ENCODE results near the gene PUS3.

Gene PUS3

DNA sequence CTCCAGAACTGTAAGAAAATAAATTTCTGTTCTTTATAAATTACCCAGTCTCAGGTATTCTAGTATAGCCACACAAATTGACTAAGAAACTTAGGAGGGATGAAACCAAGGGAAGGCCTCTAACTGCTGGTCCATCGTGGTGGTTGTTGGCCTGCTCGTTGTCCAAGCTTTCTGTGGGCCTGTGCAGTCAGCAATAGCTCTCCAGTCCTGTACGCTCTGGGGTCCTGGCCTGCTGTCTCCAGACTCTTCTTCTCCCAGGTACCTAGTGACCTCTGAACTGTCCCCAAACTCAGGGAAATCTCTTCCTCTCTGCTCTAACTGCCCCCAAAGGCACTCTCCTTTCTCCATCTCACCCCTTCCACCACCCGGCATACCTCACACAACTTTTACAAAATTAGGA, 37.1 kb upstream of the PUS3 start:
- no peak for DNase-seq

DNA sequence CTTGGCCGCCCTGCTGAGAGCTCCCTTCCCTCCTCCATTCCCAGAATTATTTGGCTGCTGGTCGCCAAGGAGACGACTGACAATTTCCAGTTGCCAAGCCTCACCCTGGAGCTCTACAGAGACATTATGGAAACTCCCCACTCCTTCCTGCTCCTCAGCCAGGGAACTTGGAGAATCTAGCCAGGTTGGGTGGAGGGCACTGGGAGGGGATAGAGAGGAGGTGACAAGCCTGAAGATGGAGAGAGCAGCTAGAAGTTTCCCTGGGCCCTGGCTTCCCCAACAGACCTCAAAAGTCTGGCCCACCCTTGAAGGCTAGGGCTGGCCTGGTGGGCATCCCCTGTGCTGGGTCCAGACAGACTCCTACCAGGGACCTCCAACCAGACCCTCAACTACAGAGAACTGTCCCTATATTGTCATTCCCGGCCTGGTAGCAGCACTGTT, 36.1 kb upstream of the PUS3 start:
- no peak for DNase-seq

DNA sequence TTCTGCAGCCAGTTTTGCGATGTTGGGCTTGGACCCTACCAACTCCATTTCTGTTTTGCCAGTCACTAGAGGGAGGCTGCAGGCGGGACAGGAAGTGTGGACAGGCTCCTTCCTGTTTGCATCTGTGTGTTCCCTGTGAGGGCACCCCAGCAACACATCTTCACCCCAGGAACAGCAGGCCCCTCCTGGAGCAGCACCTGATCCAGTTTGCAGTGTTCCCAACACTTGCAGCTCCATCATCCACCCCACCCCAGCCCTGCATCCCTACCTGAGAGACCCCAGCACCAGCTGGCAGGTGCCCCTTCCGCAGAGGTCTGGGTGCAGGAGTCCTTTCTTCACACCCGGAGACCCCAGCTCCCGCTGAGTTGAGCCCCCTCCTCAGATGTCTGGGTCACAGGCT, 35.4 kb upstream of the PUS3 start:
- no peak for DNase-seq

DNA sequence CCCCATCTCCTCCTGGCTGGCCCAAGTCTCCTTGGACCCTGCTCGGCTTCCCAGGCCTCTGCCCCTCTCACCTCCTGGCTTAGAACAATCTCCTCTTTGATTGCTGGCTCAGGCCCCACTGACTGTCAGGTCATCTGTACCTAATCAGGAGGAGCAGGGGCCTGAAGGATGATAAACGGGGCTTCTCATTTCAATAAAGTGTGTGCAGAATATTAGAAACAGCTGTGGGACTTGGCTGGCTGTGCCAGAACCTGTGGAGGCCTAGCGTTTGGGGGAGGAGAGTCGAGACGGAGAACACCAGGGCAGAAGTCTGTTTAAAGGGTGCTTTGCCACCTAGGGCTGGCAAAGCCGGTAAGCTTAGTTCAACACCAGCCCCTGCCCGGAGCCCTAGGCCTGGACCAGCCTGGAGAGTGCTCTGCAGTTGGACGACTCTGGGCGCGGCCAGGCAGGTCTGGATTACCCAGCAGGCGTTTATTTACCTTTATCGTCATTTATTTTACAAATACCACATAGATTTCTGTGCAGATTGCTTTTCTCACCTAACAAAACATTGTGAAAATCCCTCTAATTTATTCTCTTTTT, 32.7 kb upstream of the PUS3 start:
- no peak for DNase-seq

DNA sequence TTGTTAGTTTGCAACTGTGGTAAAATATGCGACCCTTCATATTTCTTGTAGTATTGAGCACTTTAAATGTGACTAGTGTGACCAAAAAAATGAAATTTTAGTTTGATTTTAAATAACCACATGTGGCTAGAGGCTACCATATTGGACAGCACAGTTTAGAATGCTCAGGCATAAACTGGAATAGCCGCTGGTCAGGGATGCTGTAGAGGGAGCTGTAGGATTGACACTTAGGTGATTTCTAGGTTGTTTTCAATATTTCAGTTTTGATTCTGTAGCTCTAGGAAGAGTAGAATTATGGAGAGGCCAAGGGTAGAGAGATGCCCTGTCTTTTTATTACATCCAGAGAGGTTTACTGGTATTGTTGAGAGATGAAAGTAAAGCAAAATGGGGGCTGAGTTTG, 32.0 kb upstream of the PUS3 start:
- DNase-seq: no peak

DNA sequence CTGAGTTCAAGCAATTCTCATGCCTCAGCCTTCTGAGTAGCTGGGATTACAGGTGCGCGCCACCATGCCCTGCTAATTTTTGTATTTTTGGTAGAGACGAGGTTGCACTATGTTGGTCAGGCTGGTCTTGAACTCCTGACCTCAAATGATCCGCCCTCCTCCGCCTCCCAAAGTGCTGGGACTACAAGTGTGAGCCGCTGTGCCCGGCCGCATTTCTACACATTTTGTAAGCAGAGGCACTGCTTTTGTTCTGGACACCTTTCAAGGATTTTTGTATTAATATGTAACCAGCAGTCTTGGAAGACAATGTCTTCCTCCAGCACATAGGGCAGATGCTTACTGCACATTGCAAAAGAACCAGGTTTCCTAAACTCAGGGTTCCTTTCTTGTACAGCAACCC, 31.5 kb upstream of the PUS3 start:
- DNase-seq: no peak

DNA sequence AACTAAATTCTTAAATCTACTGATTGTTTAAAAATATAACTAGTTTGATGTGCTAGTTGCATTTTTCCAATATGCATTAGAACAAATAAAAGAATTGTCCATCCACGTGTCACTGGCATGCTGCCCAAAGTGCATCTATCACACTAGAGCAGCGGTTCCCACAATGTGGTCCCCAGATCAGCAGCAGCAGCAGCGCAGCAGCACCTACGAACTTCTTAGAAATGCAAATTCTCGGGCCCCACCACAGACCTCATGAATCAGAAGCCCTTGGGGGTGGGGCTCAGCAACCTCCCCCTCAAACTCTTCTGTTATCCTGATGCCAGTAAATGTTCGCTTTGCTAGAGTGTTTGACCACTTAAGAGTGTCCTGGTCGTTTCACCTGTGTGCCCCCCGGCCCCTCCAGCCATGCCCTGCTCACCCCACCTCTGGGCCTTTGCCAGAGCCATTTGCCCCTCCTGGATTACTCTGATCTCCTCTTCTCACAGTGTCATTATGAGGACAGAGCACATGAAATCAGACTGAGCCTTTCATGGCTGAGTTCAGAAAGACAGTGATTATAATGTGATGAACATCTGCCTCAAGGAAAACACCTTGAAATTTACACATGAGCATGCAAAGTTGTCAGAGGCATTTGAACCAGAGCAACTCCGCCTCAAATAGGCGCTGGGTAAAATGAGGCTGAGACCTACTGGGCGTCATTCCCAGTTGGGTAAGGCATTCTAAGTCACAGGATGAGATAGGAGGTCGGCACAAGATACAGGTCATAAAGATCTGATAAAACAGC, 30.2 kb upstream of the PUS3 start:
- DNase-seq: no peak

DNA sequence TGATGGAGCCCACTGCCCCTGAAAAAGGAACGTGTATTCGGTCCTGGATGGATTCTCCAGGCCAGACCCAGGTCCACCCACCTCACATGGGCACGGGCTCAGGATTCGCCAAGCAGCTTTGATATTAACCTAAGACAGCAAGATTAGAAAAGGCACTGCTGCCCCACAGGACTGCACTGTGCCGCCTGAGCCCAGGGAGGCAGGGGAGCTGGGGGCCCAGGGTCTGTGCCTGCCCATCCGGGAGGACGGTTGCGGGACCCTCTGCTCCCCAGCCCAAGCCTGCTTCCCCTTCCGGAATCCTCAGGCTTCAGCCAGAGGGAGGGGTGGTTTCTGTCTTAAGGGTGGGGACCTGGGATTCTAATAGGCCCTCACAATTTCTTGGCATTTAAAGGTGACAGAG, 29.3 kb upstream of the PUS3 start:
- no peak for DNase-seq

DNA sequence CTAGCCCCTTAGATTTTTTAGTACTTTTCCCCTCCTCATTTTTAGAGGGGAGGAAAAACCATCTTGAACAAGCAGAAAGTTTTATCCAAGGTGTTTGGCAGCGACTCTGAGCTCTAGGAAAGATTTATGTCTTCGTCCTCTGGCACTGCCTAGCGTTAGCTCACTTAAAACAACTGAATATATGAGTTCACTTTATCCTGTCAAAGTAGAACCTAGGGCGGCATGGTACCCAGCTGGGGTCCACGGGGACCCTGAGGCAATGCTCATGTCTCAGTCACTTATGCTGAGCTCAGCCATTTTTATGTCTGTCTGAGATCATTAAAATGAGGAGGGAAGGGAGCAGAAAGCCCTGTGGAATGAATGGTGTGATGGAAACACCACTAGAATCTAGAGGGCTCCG, 28.7 kb upstream of the PUS3 start:
- no peak for DNase-seq

DNA sequence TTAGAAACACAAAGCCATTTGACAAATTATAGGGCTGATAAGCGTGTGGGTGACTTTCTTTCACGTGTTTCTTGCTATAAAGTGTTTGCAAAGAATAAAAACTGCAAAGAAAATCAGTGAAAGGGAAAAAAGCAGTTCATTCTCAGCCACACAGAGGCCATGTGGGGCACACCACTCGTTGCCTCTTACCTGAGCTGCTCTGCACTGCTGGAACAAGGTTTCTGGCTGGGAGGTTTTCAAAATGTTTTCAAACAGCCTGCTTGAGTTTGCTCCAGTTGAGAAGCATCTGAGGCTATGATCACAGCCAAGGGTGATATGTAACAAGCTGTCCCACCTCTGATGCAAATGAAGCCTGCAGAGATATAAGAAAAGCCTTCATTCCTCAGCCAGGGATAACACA, 28.1 kb upstream of the PUS3 start:
- DNase-seq: no peak

DNA sequence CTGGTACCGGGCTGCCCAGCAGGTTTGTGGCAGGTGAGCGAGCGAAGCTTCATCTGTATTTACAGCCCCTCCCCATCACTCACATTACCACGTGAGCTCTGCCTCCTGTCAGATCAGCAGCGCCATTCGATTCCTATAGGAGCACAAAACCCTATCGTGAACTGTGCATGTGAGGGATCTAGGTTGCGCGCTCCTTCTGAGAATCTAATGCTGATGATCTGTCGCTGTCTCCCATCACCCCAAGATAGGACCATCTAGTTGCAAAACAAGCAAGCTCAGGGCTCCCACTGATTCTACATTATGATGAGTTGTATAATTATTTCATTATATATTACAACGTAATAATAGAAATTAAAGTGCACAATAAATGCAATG, 27.1 kb upstream of the PUS3 start:
- no peak for DNase-seq

DNA sequence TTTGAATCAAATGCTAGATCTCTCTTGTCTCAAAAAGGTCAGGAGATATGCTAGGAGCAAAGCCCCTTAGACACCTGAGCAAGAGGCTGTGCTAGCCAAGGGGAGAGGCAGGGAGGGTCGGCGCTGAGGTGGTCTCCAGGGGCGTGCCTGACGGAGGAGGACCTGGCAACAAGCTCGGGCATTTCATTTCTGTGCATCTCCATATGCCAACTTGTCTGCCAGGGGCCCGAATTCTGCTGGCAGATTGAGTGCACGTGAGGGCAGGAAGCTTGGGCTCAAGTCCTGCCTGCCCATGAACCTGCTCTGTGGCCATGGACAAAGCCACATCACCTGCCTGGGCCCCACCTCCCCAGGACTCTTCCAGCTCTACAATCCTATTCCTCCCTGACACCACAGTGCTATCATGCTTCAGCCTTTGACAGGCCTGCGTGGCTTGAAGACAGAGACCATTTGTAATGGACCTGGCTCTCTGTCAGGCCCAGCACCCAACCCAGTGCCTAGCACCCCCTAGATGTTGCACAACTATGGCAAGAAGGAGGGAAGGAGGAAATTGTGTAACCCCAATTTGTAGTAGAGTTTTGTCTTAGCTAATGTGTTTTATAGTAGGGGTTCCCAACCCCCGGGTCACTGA, 26.6 kb upstream of the PUS3 start:
- no peak for DNase-seq

DNA sequence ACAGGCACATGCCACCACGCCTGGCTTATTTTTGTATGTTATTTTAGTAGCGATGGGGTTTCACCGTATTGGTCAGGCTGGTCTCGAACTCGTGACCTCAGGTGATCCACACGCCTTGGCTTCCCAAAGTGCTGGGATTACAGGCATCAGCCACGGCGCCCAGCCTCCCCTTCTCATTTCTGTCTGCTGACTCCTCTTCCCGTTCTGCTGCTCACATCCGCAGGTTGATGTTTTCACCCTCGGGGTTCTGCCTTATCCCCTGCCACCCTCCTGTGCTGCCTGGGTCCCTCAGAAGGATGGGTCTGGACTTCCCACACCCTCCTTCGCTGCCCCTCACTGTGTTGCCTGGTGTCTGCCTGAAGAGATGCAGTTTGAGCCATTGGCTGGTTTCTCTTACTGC, 23.7 kb upstream of the PUS3 start:
- DNase-seq: no peak

DNA sequence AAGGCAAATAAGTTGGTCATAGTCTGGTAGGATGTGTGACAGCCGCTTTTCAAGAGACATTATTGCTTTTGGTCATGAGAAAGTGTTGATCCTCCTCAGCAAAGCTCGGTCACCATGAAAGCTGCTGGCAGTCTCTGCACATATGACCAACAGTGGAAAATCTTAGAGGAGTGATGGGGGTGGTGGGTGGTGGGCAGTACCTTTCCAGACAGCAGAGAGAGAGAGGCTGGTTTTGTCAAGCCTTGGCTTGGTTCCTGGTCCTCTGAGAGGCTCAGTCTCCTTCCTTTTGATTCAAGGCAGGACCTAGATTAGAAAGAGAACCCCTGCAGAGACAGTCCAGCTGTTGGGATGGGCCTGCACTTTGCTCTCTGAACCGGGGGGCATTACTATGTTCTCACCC, 22.8 kb upstream of the PUS3 start:
- DNase-seq: no peak

DNA sequence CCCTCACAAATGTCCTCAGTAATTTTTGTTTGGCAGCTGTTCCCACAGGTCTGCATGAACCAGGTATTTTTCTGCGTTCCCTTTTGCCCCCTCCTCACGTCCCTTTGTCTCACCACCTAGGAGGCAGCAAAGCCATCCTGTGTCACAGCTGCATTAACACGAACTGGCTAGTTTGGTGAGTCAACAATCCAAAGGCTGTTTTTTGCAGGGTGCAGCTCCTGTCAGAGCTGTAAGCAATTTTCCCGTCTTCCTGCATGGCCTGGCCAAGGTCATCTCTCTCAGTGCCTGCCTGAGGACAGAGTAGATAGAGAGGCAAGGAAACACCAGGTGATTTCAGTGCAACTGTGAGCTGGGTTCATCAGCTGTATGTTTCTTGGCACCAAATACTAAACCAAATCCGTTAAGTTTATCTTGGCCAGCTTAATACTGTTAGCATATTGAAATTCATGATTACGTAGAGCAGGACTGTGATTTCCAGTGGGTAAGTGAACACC, 22.3 kb upstream of the PUS3 start:
- no peak for DNase-seq

DNA sequence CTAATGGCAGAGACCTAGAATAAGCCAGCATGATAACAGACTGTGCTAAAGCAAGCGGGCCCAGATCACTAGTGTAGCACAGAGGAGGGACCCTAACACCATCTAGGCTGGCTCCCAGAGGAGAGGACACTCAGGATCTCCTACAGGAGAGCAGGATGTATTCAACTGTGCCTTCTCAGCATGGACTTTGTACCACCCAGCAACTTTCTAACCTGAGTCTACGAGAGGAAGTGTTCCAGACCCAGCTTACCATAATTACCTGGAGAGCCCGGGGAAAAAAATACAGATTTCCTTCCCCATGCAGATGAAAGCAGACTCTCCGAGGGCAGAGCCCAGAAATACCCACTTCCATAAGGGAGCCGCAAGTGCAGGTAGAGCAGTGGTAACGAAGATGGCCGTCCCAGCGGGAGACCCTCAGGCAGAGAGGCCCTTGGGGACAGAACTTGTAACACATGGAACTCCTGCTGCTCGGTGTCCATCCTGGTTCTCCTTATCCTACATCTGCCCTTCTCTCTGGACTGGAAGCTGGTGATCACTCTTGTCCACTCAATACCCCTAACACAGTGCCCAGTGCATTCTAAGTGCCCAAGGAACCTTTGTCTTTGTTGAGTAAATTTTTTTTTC, 21.5 kb upstream of the PUS3 start:
- DNase-seq: no peak

DNA sequence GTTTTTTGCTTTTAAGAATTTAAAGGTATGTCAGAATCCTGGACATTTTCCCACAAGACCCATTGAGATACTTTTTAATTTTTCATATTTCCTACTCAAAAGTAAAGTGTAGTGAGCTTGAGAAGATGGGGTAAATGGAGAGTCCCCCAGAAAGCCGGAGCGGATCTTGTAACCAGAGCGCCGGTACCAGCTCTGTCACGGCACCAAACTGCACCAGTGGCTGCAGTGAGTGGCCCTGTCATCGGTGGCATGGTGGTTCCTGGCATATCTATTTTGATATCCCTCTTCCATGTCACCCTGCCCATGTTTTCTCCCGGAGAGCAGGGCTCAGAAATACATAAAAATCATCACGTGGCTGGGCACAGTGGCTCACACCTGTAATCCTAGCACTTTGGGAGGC, 20.6 kb upstream of the PUS3 start:
- DNase-seq: no peak

DNA sequence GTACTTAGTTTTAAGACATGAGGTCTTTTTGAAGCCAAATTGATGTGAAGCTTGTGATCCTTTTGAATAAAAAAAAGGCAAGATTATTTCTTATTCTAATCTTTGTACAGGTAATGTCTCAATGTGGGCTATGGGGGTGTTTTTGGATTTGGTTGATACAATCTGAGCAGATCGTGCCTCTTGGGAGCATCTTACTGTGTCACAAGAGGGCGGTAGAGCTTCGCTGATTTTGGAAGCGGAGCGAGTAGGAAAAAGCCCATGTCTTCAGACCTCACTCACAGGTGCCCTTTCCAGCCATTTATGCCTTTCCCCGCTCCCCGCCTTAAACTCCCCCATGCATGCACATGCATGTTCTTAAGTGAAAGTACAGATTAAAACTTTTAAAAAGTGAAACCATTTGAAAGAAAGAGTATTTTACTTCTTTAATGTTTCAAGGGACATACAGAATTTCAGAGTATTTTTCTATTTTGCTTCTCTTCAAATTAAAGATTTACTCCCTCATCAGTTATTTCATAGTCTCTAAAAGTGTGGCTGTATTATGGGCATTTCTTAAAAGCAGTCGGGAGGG, 20.1 kb upstream of the PUS3 start:
- peak; percentile 76 for DNase-seq

DNA sequence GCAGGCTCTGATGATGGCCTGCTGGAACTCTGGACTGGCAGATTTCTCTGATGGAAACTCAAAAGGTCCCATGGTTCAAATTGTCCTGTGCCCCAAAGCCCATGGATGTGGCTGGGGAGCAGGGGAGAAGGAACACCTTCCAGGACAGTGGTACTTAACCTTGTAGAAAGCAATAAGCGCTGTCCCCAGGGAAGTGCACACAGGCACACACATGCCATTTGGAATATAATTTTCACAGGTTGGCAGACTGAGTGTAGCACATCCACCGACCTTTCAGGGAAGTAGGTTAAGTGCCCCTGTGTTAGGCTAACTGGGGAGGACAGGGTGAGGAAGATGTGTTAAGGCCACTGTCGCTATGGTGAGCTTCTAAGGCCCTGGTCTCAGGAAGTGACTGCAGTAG, 19.1 kb upstream of the PUS3 start:
- no peak for DNase-seq

DNA sequence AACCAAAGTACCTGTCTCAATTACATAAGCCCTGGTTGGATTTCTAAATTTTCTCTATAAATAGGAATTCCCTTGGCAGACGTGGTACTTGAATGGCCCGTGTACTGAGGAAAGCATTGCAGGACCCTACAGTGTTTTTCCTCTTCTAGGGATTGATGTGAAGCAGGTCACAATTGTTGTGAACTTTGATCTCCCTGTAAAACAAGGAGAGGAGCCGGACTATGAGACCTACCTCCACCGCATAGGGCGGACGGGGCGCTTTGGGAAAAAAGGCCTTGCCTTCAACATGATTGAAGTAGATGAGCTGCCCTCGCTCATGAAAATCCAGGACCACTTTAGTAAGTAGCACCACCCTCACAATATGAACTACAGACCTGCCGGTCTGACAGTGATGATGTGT, 18.0 kb upstream of the PUS3 start:
- no peak for DNase-seq

DNA sequence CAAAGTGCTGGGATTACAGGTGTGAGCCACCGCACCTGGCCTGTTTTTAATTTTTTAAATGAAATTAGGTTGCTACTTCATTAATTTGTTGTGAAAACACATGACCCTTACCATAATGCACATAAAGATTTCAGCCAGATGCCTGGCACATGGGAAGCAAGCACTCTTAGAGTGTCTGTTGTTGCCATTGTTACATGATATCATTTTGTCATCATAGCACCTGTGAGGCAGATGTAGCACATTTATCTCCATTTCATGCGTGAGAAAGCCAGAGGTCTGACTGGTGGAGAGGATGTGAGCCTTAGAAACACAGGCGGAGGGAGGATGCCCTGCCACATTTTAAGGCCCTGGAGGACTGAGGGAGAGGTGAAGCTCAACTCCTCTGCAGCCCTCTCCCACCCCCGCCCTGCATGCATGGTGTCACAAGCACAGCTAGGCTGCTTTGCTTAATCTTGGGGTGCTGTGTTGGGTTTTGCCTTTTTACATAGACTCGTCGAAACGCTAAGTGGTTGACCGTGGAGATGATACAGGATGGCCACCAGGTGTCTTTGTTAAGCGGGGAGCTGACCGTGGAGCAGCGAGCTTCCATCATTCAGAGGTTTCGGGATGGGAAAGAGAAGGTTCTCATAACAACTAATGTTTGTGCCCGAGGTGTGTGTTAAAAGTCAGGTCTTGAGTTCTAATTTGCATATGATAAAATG, 15.3 kb upstream of the PUS3 start:
- no peak for DNase-seq

DNA sequence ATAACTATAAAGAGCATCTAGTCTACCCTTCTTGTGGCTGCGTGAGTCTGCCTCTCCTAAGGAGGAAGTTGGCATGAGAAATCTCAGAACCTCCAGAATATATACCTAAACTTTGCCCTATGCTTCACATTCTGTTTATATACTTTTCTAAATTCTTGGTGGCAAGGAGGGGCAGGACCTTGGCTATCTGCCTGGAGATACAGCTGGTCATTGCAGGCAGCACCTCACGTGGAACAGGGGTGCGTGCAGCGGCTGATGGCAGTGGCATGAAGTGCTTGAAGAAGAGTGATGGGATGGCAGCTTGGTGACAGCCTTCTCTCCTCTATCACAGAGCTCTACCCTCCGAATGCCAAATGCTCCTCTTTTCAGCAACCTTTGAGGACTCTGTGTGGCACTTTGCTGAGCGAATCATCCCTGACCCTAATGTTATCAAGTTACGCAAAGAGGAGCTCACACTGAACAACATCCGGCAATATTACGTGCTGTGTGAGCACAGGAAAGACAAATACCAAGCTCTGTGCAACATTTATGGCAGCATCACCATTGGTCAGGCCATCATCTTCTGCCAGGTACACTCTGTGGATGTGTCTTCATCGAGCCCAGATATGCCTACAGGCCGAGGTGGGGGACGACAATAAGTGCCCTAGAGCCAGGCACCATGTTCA, 13.8 kb upstream of the PUS3 start:
- DNase-seq: peak; percentile 41

All from NCI-H510A treated with DMSO at 0.1 percent for 48 hours (cell line).